Measurements from ENCODE around the gene RSAD2. TPM values are rescaled to one million over a fixed set of nuclear protein-coding genes. Genes with fewer than 3 reads are reported as not detected.
"Not testable (repeated sequence)": the region's sequence is repeated elsewhere in the genome, so short reads cannot be mapped to it uniquely, and the experiment has no call there.

Gene RSAD2
- polyA plus RNA-seq, 3 donors = 2.9 to 4.0 (median 3.9) TPM

DNA sequence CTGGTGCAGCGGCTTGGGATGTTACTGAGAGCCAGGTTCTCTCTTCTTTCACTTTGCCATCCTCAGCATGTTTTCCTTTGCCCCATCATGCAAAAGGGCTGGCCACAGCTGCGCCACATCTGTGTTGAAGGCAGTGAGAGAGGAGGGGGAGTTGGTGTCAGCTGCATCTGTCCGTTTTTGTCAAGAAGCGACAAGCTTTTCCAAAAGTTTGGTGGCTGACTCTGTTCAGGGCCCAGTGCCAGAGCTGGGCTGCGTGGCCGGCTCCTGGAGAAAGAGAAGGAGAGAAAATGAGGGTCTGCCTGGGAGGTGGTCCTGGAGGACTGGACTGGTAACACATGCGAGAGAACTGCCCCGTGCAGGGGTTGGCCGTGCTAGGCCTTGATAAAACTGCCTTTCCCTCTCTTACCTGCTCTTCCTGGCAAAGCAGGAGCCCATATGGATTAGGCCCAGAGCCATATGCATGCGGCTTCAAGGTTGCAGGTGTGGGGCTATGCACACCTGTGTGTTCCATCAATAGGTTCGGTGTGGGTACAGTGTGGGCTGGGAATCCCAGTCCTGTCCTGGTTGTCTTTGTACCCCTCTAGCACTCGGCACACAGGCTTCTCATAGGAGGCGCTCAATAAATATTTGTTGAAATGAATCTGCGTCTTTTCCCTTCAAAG lies 48.6 kb downstream of the RSAD2 start:
- DNase-seq = no peak

DNA sequence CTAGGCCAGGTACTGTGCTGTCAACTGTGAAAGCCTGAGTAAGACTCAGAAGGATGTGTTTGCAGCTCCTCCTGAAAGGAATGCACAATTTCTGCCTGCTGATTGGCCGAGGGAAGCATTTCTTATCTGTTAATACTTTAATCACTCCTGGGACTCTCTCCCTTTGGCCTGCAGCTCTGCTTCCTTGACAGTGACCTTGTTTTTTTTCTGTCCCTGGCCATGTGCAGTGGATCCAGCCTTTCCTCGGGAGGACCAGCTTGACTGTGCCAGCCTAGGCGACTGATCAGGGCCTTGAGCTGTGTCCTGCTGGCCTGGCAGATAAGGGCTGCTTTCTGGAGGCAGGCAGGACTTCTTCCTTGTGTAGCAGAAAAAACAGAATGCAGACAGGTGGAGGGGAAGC lies 49.6 kb downstream of the RSAD2 start:
- no peak for DNase-seq

DNA sequence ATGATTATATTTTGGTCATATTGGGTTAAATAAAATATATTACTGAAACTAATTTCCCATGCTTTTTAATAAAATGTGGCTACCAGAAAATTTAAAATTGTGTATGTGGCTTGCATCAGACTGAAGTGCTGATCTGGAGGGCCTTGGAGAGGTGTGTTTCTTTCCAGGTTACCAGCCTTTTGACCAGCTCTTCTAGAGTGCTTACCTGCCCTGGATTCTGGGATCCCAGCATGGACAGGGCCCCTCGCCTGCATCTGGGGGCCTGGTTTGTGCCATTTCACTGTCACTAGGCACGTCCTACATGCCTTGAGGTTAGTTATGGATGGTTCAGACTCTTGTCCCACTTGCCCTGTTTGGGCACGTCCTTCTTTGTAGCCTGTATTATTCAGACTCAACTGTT lies 50.2 kb downstream of the RSAD2 start:
- DNase-seq = no peak

DNA sequence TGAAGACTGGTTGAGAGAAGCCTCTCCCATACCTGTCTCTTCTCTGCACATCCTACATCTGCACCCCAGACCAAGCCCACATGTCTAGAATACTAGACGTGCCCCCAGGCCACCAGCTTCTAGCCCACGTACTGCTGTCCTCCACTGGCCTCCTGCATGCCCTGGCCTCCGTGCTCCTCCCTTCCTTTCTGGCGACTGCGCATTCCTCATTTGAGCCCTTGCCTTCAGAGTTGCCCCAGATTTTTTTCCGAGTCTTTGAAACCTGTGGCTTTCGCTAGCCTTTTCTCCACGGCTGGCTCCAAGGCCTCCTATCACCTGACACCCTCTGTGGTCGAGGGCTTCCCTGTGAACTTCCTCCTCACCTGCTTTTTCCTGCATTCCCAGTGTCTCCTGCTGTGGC lies 50.9 kb downstream of the RSAD2 start:
- DNase-seq = no peak

DNA sequence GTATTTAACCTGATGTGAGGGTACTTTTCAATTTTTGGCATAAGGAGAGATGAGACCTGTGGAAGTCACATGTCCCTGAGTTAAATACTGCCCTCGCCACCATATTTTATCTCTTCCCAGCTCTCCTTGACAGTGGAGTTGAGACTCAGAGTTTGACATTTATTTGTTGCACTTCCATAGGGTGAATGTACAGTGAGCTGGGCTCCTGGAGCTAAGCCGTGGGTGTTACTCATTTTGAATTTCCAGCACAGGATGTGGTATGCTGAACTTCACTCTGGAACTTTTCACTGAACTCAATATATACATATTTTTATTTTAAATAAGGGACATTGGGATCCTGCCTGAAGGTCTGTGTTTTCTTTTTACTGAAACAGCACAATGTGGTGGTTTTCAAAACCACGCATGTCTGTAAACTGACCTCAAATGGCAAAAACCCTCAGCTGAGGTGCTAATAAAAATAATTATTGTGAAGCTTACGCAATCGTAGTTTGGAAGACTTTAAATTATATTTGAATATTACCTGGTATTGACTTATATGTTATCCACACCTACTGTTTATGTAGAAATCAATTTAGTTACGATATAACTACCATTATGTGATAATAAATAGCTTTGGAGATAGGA lies 51.7 kb downstream of the RSAD2 start:
- no peak for DNase-seq

DNA sequence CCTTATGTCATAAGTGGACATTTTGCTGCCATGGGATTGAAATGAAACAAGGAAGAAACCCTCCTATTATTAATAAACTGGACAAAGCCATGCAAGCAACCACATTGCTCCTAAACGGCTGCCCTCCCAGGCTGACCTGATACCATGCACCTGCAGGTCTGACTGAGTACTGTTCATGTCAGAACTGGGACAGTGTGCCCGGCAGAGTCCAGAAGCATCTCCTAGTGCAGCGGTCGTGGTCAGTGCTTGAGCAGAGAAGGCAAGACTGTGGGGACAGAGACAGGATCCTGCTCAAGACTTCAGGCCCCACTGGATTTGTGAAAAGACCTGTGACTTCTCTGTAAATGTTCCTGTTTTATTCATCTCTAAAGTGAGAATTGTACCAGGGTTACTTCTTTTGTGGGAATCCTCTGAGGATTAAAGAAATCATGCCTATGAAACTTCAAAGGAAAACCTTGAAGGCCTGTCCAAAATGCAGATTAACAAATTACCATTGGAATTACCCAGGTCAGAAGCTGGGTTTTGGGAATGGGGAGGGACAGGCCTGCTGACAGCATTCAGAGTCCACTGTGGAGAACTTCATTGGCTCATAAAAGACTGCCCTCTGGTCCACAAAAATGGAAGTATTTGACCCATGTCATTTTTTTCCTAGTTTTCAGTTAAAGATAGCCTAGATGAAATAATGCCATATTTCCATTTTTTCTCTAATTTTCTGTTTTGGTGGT lies 53.5 kb downstream of the RSAD2 start:
- no peak for DNase-seq

DNA sequence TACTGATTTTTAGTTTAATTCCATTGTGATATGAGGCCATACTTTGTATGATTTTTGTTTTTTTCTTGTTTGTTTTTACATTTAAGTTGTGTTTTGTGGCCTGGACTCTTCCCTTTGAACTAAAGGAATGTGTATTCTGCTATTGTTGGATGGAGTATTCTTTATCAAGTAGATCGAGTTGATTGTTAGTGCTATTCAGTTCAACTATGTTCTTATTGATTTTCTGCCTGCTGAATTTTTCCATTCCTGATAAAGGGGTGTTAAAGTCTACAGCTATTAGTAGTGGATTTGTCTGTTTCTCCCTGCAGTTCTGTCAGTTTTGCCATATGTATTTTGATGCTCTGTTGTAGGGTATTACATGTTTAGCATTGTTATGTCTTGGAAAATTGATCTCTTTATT lies 54.2 kb downstream of the RSAD2 start:
- no peak for DNase-seq

DNA sequence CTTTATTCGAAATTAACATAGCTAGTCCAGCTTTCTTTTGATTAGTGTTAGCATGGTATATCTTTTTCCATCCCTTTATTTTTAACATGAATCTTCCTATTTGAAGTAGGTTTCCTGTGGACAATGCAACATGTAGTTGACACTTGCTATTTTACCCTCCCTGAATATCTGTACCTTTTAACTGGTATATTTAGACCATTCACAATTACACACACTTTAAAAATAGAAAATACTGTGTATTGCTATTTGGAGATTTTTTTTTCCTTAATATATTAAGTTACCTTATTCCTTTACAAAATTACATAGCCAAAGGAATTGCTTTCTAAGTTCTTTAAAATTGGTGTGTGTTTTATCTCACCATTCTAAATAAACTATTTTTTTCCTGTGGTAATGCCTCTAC lies 54.6 kb downstream of the RSAD2 start:
- DNase-seq = no peak

DNA sequence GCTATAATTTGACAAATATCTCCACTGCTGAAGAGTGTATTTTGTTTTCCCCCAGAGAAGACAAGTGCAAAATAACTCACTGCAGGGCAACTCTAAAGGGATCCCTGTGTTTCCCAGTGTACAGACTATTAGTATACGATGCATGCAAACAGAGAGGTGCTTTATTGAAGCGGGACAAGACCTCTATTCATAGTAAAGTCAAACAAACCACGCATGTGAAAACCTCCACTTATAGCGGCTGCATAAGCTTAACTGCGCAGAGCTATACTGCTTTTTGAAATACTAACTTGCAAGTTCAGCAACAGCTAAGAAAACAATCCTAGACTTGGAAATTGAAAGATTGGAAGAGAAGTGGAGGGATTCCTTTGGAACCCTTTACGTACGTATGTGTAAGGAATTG lies 55.3 kb downstream of the RSAD2 start:
- DNase-seq = no peak

DNA sequence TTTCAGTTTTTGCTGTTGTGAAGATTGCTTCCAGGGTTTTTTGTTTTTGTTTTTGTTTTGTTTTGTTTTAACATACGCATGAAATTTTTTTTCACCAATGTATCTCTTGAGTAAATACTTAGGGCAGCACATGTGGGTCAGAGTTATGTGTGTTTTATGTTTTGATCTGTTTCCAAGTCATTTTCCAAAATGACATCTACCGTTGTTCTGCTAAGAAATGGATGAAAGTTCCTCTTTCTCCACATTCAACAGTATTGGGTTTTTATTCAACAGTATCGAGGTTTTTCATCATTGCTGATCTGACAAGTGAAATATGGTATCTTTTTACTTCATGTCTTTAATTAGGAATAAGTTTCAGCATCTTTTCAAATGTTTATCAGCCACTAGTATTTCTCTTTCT lies 56.3 kb downstream of the RSAD2 start:
- DNase-seq = no peak

DNA sequence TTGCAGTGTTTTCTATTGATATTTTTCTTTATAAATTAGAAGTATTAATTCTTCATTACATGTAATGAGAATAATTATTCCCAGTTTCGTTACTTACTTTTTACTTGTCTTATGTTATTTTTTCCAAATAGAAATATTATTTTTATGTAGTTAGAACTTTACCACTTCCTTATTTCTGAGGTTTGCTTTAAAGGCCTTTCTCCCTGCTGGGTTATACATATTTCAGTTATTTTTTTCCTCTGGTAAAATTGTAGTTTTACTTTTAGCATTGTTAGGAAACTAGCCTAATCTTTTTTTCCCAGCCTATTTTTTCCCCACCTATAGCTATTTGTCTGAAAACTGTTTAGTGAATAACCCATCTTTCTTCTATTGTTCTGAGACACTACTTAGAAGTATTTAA lies 56.8 kb downstream of the RSAD2 start:
- no peak for DNase-seq

DNA sequence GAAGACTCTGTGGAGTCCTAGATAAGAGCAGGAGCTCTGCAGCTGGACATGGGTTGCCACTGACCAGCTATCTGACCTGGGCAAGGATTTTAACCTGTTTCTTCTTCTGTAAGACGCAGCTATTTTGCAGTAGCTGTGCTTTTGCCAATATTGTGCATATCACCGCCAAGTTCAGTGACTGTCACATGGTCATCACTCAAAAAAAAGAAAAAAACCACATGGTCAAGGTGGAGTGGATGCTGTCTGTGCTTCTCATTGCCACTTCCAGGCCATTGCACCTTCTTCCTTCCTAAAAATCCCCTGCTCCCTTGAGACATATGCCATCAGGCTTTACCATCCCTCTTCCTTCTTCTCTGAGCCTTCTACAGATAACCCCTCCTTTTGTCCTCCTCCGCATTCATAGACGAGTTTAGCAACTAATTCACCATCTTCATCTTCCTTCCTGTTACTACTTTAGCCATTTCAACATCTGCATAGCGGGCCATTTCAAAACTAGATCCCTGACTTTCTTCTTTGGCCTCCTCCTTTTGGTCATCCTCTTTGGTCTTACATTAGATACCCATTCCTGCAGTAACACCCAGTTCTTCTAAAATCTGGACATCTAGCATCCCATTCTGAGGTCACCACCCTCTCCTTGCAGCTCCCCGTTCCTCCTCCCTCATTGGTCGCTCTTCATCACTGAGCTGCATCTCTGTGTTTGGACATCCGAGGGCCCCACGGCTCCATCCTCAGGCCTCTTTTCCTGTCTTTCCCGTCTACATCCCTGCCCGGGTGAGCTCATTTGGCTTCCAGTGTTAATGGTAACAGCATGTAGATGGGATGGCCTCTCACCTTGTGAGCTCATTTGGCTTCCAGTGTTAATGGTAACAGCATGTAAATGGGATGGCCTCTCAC lies 57.4 kb downstream of the RSAD2 start:
- DNase-seq = no peak

DNA sequence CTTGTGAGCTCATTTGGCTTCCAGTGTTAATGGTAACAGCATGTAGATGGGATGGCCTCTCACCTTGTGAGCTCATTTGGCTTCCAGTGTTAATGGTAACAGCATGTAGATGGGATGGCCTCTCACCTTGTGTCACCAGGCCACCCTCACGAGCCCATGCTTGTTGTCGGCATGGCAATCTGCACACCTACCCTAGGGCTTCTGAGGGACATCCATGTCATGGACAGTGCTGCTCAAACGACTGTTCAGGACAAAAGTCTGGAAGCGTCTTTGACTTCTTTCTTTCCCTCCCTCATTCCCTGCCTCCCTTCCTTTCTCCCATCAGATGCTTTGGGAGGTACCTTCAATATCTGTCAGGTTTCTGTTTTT lies 58.1 kb downstream of the RSAD2 start:
- not testable (repeated sequence) for DNase-seq

DNA sequence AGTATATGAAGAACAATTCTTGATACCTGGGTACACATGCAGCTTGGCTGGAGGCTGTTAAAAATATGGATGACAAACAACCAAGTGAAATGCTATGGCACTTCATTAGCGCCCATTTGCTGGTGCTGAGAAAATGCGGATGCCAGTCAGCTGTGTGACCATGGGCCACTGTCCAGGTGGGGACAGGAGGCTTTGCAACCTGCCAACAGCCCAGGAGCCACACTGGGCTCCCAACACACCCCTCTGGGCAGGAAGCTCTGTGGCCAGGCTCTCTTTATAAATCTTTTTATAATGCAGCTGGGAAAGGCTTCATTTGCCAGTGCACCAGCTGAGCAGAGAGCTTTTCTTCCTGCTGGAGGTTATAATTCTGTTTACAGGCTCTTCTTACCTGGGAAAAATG lies 59.6 kb downstream of the RSAD2 start:
- no peak for DNase-seq

DNA sequence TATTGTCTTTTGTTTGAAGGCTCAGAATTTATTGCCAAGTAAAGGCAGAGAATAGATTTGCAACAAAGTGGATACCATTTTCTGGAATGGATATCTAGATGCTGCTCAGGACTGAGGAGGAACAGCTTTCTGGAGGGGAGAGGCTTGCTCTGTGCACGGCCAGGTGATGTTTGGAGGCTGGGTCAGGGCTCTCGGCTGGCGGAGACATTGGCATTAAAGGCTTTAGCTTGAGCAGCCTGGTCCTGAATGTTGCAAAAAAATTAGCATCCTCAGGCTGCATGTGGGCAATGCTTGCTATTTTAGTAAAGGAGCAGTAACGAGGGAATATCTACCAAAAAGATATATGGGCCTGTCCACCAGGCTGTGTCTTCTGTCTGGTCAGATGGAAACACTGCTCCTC lies 60.0 kb downstream of the RSAD2 start:
- no peak for DNase-seq

DNA sequence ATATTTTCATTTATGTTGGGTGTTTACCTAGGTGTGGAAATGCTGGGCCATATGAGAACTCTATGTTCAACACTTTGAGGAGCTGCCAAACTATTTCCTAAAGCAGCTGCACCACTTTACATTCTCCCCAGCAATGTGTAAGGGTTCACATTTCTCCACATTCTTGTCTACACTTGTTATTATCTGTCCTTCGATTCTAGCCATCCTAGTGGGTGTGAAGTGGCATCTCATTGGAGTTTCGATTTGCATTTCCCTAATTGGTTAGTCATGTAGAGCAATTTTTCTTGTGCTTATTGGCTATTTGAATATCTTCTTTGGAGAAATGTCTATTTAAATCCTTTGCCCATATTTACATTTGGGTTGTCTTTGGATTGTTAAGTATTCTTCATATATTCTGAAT lies 61.5 kb downstream of the RSAD2 start:
- no peak for DNase-seq

DNA sequence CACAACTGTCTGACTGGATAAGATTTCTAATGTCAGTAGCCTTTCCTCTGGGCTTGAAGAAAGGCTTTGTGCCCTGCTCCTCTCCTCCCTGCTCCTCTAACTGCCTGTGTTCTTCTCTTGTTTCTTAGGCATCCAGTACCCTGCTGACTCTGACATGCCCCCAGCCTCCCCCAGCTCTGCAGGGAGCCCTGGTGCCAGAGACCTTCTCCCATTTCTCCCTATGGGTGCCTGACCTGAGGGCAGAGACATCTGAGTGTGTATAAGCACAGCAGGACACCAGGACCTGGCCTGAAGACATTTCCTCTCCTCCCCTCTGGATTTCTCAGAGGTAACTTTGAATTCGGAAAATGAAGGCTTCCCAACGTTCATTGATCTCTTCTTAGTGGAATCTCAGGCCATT lies 63.2 kb downstream of the RSAD2 start:
- no peak for DNase-seq

DNA sequence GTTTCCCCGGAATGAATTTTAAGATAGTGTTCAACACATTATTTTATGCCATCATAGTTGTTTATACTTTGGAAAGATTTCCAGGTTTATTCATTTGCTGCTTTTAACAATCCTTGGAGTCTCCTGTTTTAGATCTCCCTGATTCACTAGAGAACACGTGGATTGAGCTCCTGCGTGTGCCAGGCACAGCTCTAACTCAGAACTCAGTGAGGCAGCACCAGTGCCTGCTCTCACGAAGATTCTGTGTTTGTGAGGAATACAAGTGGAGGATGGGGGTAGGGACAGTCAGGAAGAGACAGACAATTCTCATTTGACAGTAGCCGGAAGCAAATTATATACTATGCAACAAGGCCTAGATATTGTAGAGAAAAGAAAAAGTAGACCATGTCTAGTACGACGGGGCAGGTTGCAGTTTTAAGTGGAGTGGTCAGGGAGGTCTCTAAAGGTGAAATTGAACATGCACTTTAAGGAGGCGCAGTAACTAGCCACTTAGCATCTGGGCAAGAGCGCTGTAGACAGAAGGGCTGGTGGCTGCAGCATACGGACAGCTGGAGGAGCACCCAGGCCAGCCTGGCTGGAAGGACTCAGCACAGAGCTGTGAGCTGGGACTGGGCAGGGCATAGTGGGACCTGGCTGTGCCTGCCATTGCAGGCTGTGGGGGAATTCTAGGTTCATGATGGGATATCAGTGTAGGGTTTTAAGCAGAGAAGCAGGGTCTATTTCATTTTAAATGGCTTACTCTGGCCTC lies 63.9 kb downstream of the RSAD2 start:
- DNase-seq = no peak

DNA sequence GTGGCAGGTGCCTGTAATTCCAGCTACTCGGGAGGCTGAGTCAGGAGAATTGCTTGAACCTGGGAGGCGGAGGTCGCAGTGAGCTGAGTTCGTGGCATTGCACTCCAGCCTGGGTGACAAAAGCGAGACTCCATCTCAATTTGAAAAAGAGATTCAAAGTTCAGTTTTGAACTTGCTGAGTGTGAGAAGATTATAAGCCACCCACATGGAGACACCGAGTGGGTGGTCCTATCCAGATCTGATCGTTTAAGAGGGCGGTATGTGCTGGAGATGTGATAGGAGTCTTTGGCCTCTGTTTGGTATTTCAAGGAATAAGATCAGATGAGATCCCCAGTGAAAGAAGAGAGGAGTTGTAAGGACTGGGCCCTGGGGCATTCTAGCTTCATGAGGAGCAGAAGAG lies 65.3 kb downstream of the RSAD2 start:
- no peak for DNase-seq

DNA sequence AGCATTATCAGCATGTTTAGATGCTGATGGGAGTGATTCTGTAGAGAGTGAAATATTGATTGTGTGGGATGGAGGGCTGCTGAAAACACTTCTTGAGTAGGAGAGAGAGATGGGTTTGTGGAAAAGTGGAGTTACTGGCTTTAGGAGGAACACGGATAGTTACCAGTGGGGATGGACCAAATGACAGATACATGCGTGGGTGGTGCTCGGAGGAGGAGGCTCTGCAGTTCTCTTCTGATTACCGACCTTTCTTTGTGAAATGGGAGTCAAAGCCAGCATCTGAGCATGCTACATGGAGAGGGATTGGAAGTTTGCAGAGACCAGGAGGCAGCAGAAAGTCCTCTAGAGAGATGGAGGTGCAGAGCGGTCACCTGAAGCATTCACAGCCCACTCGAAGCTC lies 65.9 kb downstream of the RSAD2 start:
- DNase-seq = no peak

DNA sequence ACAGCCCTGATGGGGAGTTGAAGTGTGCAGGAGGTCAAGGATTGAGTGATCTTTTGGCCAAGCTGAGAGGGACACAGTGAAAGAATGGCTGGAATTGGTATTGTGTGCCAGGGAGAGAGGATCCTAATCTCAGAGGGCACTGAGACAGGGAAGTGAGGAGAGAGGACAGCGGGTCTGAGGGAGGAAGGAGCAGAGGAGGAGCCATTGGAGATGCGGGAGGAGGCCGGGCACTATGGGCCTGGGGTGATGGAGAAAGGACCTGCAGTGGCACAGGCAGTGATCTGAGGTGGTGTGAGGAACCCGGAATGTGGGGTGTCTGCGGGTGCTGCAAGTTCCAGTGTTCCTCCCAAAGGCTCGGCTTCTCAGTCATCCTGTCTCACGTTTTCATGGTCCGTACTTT lies 66.4 kb downstream of the RSAD2 start:
- no peak for DNase-seq

DNA sequence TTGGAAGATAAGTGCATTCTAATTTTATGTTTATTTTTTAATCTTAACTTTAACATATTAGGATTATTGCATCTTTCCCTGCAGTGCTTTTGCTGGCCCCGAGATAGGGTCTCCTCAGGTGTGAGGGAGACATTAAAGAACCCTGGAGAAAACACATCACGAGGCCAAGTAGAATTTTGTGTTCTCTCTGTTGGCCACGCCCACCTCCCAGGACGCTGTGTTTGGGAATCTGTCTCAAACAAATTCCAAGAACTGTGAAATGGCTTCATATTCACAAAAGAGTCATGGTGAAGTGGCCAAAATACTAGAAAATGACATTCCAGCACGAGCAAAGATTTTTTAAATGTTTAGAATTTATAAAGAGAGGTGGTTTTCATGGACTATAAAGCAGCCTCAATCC lies 67.0 kb downstream of the RSAD2 start:
- DNase-seq = no peak
